Renal cortex interstitium (tissue), 11 donors: ENCODE data around the gene GPC3. TPM values are rescaled to one million over a fixed set of nuclear protein-coding genes. Genes with fewer than 3 reads are reported as not detected.
"Not testable (repeated sequence)": the region's sequence is repeated elsewhere in the genome, so short reads cannot be mapped to it uniquely, and the experiment has no call there.

Experiments
- DNase-seq, 11 donors: peaks; one replicate each; pipeline ENCODE4 v3.0.0-alpha.2; 2013; ENCODE audit warnings: low read depth in 9 of 11, low spot score in 4 of 11; ENCODE audit errors: extremely low read depth in 1 of 11
- polyA plus RNA-seq, 3 donors: library from polyadenylated mRNA; unstranded; fragments of 120-200 nt; gene quantifications; one replicate each; pipeline ENCODE4 v1.2.1, GENCODE V29; 2013; ENCODE audit not compliant: insufficient read length in 3 of 3

Gene GPC3
- polyA plus RNA-seq, 3 donors = 1,038 to 1,396 (median 1,308) TPM

DNA sequence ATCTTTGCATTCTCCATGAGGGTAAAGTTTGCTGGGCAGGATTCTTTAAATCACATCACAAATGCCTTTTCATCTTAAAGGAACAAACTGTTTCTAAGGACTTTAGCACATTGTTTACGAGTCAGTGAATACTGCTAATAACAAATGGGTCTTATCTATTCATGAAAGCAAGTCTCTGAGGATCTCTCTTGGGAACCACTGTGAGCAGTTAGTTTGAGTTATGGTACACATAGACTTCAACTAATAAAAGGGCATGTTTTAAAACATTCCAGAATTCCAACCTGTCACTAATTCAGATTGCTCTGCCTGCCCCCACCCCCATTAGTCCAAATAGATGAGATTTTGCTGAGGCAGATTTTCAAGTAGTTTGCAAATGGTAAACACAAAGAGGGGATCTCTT lies 22.3 kb upstream of the GPC3 start:
- no peak for DNase-seq

DNA sequence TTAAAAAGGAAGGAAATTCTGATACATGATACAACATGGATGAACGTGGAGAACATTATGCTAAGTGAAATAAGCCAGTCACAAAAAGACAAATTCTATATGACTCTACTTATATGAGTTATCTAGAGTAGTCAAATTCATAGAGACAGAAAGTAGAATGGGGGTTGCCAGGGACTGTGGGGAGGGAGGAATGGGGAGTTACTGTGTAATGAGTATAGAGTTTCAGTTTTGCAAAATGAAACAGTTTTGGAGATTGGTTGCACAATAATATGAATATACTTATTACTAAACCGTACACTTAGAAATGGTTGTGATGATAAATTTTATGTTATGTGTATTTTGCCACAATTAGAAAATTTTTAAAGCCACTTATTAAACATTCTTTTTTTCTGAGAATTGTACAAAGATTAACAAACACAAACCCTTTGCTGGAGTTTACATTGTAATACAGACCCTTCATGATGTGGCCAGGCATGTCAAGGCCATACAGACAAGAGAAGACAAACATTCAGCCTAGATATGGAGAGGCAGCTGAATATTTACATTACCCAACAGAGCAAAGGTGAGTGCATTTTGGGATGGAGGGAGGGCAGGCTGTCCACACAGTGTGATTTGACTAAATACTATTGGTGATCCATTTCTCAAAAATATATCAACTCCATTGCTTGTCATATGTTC lies 21.2 kb upstream of the GPC3 start:
- DNase-seq = no peak

DNA sequence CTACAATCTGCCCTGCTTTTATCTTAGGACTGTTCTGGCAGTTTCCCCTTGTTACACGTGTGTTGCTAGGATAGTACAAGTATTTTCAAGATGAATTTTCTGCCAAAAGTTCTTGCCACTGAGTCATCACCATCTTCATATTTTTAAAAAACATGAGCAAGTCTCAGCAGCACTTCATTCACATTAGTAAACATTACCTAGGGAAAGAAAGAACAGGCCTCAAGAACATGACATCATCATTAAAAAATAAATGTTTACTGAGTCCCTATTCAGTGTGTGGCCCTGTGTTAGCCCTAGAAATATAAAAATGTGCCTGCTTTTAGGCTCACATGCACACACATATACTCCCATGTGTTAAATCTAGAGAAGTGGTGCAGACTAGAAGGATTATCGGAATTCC lies 18.7 kb upstream of the GPC3 start:
- no peak for DNase-seq

DNA sequence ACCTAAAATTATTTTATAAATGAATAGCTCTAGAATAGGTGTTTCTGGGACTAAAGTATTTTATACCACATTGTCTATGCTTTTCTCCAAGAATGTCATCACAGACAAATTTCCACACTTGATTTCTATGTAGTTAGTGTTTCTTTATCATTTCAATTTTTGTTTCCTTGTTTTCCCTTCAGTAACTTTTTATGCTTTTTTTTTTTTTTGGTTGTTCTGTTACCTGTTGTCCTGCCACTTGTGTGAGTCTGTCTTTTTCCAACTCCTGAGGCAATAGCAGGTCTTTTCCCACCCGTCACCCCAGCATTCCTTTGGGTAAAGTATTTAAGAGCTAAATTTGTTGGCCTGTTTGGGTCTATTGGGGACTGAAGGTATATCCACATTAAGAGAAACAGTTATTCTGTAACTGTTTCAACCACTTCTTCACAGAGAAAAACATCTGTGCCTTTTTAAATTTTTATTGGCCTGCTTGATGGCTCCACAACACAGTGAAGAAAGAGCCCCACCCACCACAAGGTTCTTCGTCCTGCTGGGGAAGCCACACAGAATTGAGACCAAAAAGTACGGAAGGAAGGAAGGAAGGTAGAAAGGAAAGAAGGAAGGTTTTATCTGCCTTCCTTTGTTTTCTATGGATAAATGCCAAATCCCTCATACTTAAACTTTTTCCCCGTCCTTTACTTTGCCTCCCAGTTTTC lies 17.7 kb upstream of the GPC3 start:
- no peak for DNase-seq

DNA sequence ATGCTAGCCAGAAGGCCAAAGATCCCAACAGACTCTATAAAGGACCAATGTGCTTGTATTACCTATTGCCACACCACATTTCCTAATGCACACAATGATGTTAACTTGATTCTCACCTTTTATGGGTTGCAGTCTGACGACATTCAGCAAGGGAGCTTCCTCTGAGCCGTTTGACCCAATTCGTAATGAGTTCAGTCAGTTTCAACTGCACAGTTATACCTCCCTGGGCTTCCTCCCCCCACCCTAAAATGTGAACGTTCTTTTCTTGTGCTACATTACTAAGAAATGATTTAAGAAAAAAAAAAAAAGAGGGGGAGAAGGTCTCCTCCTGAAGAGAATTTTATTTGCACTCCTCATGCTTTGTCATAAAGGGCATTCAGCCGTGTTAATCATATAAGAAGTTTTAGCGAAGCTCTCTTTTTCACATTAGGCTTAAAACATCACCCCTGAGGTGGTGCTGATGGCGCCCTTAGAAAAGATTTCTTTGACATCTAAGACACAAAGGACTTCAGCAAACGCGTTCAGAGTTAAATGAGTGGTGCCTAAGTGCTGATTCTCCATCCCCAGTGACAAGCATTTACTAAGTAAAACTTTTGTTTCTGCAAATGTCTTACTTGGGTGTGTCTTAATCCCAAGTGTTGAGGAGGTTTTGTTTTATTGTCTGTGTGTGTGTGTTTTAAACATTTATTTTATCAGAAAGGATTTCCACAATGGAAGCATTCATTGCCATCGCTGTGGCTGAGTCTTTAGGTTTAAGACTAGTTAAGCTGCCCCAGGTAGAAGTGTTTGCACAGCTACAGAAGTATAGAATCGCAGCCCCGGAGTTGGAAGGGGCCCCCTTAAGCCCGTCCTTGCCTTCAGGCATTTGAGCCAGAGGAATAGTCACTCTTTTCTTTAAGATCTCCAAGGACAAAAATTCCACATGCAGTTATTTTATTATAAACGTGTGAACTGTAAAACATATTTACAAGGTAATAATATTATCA lies 15.2 kb upstream of the GPC3 start:
- DNase-seq = no peak

DNA sequence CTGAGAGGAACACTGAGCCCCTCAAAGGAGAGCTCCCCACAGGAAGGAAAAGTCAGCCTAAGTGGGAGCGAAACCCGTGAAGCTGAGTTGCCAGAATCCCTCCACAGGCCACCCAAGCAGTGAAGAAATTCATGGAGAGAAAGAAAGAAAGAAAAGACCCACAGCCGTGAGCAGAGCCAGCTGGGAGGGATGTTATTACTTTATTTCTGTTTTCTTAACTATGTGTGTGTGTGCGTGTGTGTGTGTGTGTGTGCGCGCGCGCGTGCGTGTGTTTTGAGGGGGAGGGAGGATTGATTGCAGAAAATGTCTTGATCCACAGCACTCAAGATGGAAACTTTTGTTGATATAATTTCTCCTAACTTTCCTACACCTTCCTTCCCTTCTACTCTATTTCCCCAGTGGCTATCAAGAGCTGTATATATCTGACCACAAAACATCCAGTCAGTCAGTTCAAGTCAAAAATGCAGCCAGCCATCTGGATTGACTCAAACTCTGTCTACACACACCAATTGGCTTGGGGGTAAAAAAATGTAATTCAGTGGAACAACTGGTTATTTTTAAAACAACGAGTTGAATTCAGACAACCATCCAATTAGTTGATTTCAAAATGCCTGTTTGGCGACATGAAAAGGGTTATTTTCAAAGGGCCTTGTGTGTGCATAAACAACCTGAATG lies 13.8 kb upstream of the GPC3 start:
- peak in 3 of 11 donors; percentile 38 to 49 (median 48) for DNase-seq

DNA sequence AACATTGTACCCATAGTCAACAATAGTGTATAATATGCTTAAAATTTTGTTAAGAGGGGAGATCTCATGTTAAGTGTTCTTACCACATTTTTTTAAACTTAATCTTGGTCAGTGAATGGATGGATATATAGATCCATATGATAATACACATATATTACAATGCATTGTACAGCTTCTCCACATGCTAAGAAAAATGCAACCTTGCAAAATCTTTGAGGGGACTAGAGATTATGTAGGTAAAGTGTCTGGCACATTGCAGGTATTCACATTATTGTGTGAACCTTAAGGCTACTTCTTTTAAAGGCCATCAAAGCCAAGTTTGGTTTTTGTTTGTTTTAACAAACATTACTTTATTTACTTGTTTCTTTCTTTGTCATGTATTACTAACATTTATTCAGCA lies 10.4 kb upstream of the GPC3 start:
- no peak for DNase-seq

DNA sequence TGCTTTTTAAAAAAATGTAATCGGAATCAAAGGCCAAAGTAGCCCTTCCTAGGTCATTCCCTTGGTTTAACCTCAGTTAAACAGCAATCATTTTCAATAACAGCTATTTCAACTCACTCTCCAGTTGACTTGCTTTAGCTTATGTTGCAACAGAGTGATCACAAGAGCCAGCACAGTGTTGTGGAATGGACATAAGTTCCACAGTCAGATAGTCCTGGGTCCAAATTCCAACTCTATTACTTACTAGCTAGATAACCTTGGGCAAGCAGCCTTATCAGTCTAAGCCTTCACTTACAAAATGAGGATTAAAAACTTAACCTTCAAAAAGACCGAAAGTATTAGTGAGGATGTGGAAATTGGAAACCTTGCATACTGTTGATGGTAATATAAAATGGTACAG lies 9.2 kb upstream of the GPC3 start:
- no peak for DNase-seq

DNA sequence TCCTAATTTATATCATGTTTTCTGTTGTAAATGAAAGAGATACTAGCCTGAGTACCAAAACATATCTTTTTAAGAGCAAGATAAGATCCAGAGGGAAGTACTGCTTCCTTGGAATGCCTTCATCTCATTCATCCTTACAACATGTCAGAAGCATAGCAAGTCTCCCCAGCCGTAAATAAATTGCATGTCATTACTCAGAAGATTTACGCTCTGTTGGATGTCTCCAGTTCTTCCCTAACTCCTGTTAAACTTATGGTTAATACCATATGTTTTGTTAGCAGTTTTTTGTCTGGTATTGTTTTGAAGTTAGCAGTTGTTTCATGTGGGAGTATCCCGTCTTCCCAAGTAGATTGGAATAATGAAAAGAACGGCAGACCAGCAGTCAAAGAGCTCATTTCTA lies 7.5 kb upstream of the GPC3 start:
- peak in 1 of 11 donors; percentile 46 for DNase-seq

DNA sequence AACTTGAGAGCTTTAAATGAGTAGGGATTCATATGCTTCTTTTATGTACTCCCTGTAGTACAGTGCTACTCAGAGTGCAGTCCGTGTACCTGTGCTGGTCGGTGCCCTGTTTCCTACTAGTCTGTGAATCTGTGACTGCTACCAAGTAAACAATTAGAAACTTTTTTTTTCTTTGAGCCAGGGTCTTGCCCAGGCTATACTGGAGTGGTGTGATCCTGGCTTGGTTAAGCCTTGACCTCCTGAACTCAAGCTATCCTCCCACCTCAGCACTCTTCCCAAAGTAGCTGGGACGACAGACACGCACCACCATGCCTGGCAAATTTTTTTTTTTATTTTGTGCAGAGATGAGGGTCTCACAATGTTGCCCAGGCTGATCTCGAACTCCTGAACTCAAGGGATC lies 6.4 kb upstream of the GPC3 start:
- DNase-seq = no peak

DNA sequence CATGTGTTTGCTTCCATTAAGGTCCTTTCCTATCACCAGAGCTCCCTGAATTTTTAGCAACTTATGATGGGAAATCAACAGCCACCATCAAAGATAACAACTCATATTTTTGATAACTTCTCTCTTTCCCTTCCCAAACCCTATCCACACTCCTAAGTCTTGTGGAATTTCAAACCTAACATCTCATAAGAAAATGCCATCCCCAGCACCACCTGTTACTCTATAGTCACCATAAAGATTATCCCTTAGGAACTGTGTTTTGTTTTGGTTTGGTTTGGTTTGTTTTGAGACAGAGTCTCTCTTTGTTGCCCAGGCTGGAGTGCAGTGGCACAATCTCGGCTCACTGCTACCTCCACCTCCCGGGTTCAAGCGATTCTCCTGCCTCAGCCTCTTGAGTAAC lies 5.7 kb upstream of the GPC3 start:
- DNase-seq = not testable (repeated sequence)

DNA sequence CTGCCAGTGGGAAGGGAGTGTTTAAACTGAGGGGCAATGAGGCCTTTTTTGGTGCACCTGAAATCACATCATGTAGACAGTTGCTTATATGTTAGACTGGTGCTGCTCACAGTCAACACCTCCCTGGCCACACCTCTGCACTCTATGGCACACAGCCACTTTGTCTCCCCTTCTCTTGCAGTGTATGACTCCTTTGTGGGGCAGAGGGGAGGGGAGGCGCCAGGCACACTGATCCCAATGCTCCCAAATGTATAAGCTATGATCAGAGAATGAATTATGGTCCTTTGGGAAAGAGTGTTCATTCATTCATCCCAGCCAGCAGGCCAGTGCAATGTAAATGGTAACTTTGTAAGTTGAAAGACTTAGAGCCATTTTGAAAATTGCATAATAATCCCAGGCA lies 4.6 kb upstream of the GPC3 start:
- DNase-seq = no peak

DNA sequence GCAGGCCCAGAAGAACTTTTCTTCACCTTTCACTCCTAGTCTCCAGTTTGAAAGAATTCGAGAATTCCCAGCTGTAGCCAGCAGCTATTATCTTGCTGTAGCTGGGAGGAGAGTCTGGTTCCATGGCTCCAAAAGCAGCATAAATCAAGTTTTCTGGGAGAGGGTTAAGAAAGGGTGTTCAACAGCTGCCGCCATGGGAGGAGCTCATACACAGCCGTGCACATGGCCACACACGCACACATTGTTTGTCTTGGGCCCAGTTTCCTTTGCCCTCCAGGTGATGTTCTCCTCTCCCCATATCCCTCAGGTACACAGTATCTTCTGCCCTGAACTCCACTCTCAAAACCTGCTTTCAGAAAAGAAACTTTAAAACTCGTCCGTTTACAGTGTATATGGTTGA lies 4.1 kb upstream of the GPC3 start:
- DNase-seq = peak in 1 of 11 donors; percentile 34

DNA sequence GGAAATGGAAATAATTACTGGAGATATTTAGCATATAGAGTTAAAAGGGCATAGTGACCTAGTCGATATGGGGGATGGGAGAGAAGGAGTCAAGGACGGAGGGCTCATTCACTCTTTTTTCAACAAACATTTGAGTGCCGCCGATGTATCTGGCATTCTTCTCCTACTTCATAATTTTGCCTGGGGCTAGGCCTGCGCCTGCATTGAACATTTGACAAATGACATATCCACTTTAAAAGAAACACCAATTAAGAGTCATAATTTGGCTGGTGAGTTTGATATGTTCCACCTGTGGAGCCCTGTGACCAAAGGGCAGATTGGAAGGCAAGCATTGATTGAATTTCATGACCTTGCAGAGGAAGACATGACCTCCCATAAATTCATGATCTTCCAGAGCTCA lies 2.6 kb upstream of the GPC3 start:
- DNase-seq = no peak

DNA sequence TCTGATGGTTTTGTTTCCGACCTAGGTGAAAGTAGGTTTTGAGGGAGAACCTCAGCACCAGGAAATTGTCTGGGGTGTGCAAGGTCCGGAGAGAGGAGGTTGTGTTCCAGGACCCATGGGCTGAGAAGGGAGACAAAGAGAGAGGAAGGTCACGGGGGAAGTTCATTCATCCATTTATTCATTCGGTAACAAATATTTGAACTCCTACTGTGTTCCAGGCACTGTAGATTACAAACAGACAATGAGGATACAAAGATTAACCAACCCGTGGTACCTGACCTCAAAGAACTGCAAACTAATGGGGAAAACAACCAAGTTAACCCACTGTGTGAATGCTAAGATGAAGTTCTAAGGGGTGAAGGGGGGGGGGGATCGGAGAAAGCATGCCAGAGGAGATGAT lies 1.8 kb upstream of the GPC3 start:
- no peak for DNase-seq

DNA sequence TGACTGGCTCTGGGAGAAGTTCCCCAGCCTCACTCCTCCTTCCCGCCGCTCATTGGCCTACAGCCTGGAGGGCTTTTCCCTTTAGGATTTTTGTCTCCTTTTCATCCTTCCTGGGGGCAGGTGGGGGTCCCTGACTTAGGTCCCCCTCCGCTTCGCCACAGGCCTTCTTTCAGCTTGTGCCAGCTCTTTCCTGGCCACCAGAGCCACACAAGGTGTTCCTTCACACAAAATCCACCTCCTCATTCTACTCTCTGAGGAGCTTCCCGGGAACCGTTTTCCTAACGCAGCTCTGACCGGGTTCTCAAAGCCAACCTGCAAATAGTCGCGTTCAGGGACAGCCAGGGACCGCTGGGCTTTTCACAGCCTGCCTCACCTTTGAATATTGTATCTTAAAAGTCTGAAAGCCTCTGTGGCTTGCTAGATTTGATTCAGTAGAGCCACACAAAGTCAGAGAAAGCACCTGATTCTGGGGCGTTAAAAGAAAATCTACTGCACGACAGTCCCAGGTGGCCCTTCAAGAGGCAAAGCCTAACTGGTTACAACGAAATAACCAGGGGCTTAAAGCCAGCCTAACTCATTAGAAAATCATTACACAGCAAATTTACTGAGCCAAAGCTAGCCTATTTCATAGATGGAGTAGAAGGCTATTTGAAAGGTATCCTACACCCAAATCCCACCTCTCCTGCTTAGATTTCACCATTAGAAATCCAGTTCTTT lies 731 bp upstream of the GPC3 start:
- DNase-seq = peak in 1 of 11 donors; percentile 41

DNA sequence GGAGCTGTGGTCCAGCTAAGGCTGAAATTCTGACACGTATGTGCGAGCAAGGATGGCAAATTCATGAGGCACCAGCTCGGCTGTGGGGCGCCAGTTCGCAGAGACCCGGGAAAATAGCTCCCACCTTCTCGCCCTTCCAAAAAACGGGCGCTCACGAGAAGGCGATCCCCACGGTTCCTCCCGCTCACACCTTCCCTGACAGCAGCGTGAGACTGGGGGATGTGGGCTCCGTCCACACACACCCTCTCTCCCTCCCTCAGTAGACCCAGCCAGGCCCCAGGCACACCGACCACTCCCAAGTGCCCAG lies 584 bp downstream of the GPC3 start:
- no peak for DNase-seq

DNA sequence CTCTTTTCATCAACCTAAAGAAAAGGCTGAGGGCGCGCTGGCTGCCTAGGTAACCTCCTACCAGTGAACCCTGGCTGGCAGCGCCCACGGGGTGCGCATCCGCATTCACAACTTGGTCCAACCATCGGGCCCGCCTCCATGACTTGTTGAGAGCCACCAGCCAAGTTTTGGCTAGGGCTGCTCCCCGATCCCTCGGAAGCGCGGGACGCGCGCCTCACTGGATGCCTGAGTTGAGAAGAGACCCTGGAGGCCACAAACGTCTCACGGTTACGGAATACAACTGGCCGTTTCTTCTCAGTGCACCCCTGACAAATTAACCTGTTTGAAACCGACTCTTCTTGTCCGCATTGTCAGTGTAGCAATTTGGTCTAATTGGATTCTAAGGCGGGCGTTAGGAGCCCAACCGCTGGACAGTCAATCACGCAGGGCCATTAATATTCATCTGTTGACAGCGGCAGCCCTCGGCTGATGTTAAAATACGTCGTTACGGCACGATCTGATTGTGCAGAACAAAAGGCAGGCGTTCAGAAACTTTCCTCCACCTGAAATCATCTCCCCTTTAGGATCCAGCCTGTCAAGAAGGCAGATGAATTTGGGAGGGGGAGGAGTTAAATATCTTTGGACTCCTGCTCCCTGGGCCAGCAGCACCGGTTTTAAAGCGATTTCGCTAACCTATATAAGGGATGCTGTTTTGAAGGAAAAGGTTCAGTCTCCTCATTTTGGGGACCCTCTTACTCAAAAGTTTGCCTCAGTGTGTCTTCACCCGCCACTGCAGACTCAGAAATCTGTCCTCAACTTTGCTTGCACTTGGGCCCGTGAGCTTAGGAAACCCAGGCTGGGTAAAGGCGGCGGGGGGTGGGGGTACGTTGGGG lies 1.2 kb downstream of the GPC3 start:
- no peak for DNase-seq
